ENCODE data around the gene ZFP2.
A peak's percentile ranks its signal among the peaks of the same experiment; 100 is the strongest.
"Not testable (repeated sequence)": the region's sequence is repeated elsewhere in the genome, so short reads cannot be mapped to it uniquely, and the experiment has no call there.

ZFP2 gene

GRCh38 chr5:178895615-178896571 lies at the start of gene ZFP2:
ZFP2 (plus strand) TSS chr5:178895913; CDS start chr5:178931314, 35,401 bp downstream.
- no peaks in the 10 kb centered on the region for H3K9me3 ChIP-seq (ENCODE audit: control insufficient read depth, low read depth, low read length)
- H3K27ac ChIP-seq (ENCODE audit: low read length) = no peak within 1 kb of the TSS
- H3K9ac ChIP-seq (ENCODE audit: low read length) = peak within 1 kb of the TSS; percentile 83
- H3K4me1 ChIP-seq (ENCODE audit: control insufficient read depth, low read depth, low read length) = peaks cover 4% of the 10 kb centered on the region
- peak within 1 kb of the TSS; percentile 87 for H3K4me3 ChIP-seq (ENCODE audit: low read length)
- H3K36me3 ChIP-seq (ENCODE audit: control insufficient read depth, low read depth, low read length) = no peaks in the 10 kb centered on the region
- no peaks in the 10 kb centered on the region for H3K27me3 ChIP-seq (ENCODE audit: control insufficient read depth, insufficient read depth, low read length)

GRCh38 chr5:178849316-178849715 lies 46.4 kb upstream of the ZFP2 start:
- Histone ChIP-seq H3K27me3 (ENCODE audit: control insufficient read depth, insufficient read depth, low read length) (no peaks in the 10 kb centered on the region), H3K4me1 (ENCODE audit: control insufficient read depth, low read depth, low read length) (no peaks in the 10 kb centered on the region), H3K36me3 (ENCODE audit: control insufficient read depth, low read depth, low read length) (no peaks in the 10 kb centered on the region), H3K9me3 (ENCODE audit: control insufficient read depth, low read depth, low read length) (no peaks in the 10 kb centered on the region), H3K4me3 (ENCODE audit: low read length) (no peak overlapping the region), H3K27ac (ENCODE audit: low read length) (no peak overlapping the region), H3K9ac (ENCODE audit: low read length) (no peak overlapping the region)

GRCh38 chr5:178851951-178852350 lies 43.8 kb upstream of the ZFP2 start:
- Histone ChIP-seq H3K4me1 (ENCODE audit: control insufficient read depth, low read depth, low read length) (no peaks in the 10 kb centered on the region), H3K27ac (ENCODE audit: low read length) (no peak overlapping the region), H3K9me3 (ENCODE audit: control insufficient read depth, low read depth, low read length) (no peaks in the 10 kb centered on the region), H3K27me3 (ENCODE audit: control insufficient read depth, insufficient read depth, low read length) (no peaks in the 10 kb centered on the region), H3K4me3 (ENCODE audit: low read length) (no peak overlapping the region), H3K36me3 (ENCODE audit: control insufficient read depth, low read depth, low read length) (no peaks in the 10 kb centered on the region), H3K9ac (ENCODE audit: low read length) (no peak overlapping the region)

- Histone ChIP-seq H3K36me3 (ENCODE audit: control insufficient read depth, low read depth, low read length) (no peaks in the 10 kb centered on the region), H3K9ac (ENCODE audit: low read length) (no peak overlapping the region), H3K9me3 (ENCODE audit: control insufficient read depth, low read depth, low read length) (no peaks in the 10 kb centered on the region), H3K4me3 (ENCODE audit: low read length) (no peak overlapping the region), H3K4me1 (ENCODE audit: control insufficient read depth, low read depth, low read length) (no peaks in the 10 kb centered on the region), H3K27me3 (ENCODE audit: control insufficient read depth, insufficient read depth, low read length) (no peaks in the 10 kb centered on the region), H3K27ac (ENCODE audit: low read length) (no peak overlapping the region)
Observed at GRCh38 chr5:178854284-178854683, 41.4 kb upstream of the ZFP2 start.

GRCh38 chr5:178859625-178860521 lies 35.8 kb upstream of the ZFP2 start, which contains the start of gene ZNF354B:
ZNF354B (plus strand) TSS chr5:178859953; CDS start chr5:178861048, 1,095 bp downstream.
- no peak within 1 kb of the TSS for H3K27ac ChIP-seq (ENCODE audit: low read length)
- H3K4me1 ChIP-seq (ENCODE audit: control insufficient read depth, low read depth, low read length) = no peaks in the 10 kb centered on the region
- H3K4me3 ChIP-seq (ENCODE audit: low read length) = peak within 1 kb of the TSS; percentile 65
- peaks cover 5% of the 10 kb centered on the region for H3K36me3 ChIP-seq (ENCODE audit: control insufficient read depth, low read depth, low read length)
- H3K27me3 ChIP-seq (ENCODE audit: control insufficient read depth, insufficient read depth, low read length) = no peaks in the 10 kb centered on the region
- H3K9me3 ChIP-seq (ENCODE audit: control insufficient read depth, low read depth, low read length) = no peaks in the 10 kb centered on the region
- peak within 1 kb of the TSS; percentile 32 for H3K9ac ChIP-seq (ENCODE audit: low read length)

GRCh38 chr5:178860615-178861014 lies 35.1 kb upstream of the ZFP2 start:
- H3K36me3 ChIP-seq (ENCODE audit: control insufficient read depth, low read depth, low read length); H3K27ac ChIP-seq (ENCODE audit: low read length); H3K9me3 ChIP-seq (ENCODE audit: control insufficient read depth, low read depth, low read length); H3K27me3 ChIP-seq (ENCODE audit: control insufficient read depth, insufficient read depth, low read length); H3K4me1 ChIP-seq (ENCODE audit: control insufficient read depth, low read depth, low read length): not testable (repeated sequence)
- peak overlapping the region; percentile 65 for H3K4me3 ChIP-seq (ENCODE audit: low read length)
- peak overlapping the region; percentile 32 for H3K9ac ChIP-seq (ENCODE audit: low read length)

GRCh38 chr5:178861627-178862026 lies 34.1 kb upstream of the ZFP2 start:
- Histone ChIP-seq H3K27me3 (ENCODE audit: control insufficient read depth, insufficient read depth, low read length) (no peaks in the 10 kb centered on the region), H3K4me1 (ENCODE audit: control insufficient read depth, low read depth, low read length) (no peaks in the 10 kb centered on the region), H3K9ac (ENCODE audit: low read length) (no peak overlapping the region), H3K4me3 (ENCODE audit: low read length) (no peak overlapping the region), H3K36me3 (ENCODE audit: control insufficient read depth, low read depth, low read length) (peaks cover 14% of the 10 kb centered on the region), H3K9me3 (ENCODE audit: control insufficient read depth, low read depth, low read length) (no peaks in the 10 kb centered on the region), H3K27ac (ENCODE audit: low read length) (no peak overlapping the region)

GRCh38 chr5:178866946-178867345 lies 28.8 kb upstream of the ZFP2 start:
- H3K36me3 ChIP-seq (ENCODE audit: control insufficient read depth, low read depth, low read length) = peaks cover 45% of the 10 kb centered on the region
- H3K27ac ChIP-seq (ENCODE audit: low read length) = no peak overlapping the region
- no peaks in the 10 kb centered on the region for H3K4me1 ChIP-seq (ENCODE audit: control insufficient read depth, low read depth, low read length)

GRCh38 chr5:178869577-178869976 lies 26.1 kb upstream of the ZFP2 start:
- H3K27me3 ChIP-seq (ENCODE audit: control insufficient read depth, insufficient read depth, low read length) = no peaks in the 10 kb centered on the region
- no peak overlapping the region for H3K27ac ChIP-seq (ENCODE audit: low read length)
- no peaks in the 10 kb centered on the region for H3K4me1 ChIP-seq (ENCODE audit: control insufficient read depth, low read depth, low read length)
- no peak overlapping the region for H3K4me3 ChIP-seq (ENCODE audit: low read length)
- H3K36me3 ChIP-seq (ENCODE audit: control insufficient read depth, low read depth, low read length) = peaks cover 44% of the 10 kb centered on the region
- H3K9ac ChIP-seq (ENCODE audit: low read length) = no peak overlapping the region
- no peaks in the 10 kb centered on the region for H3K9me3 ChIP-seq (ENCODE audit: control insufficient read depth, low read depth, low read length)

More at GRCh38 chr5:178866946-178867345, 28.8 kb upstream of the ZFP2 start:
- Histone ChIP-seq H3K9me3 (ENCODE audit: control insufficient read depth, low read depth, low read length) (no peaks in the 10 kb centered on the region), H3K9ac (ENCODE audit: low read length) (no peak overlapping the region), H3K4me3 (ENCODE audit: low read length) (no peak overlapping the region), H3K27me3 (ENCODE audit: control insufficient read depth, insufficient read depth, low read length) (no peaks in the 10 kb centered on the region)

- no peak overlapping the region for H3K4me3 ChIP-seq (ENCODE audit: low read length)
- H3K9me3 ChIP-seq (ENCODE audit: control insufficient read depth, low read depth, low read length) = no peaks in the 10 kb centered on the region
- no peak overlapping the region for H3K9ac ChIP-seq (ENCODE audit: low read length)
- H3K4me1 ChIP-seq (ENCODE audit: control insufficient read depth, low read depth, low read length) = no peaks in the 10 kb centered on the region
- H3K36me3 ChIP-seq (ENCODE audit: control insufficient read depth, low read depth, low read length) = peaks cover 49% of the 10 kb centered on the region
- no peaks in the 10 kb centered on the region for H3K27me3 ChIP-seq (ENCODE audit: control insufficient read depth, insufficient read depth, low read length)
- H3K27ac ChIP-seq (ENCODE audit: low read length) = no peak overlapping the region
Observed at GRCh38 chr5:178870411-178870810, 25.3 kb upstream of the ZFP2 start.

GRCh38 chr5:178872302-178872701 lies 23.4 kb upstream of the ZFP2 start:
- Histone ChIP-seq H3K9me3 (ENCODE audit: control insufficient read depth, low read depth, low read length) (peaks cover 8% of the 10 kb centered on the region), H3K27ac (ENCODE audit: low read length) (no peak overlapping the region), H3K9ac (ENCODE audit: low read length) (no peak overlapping the region)

More at GRCh38 chr5:178872302-178872701, 23.4 kb upstream of the ZFP2 start:
- Histone ChIP-seq H3K4me3 (ENCODE audit: low read length) (no peak overlapping the region), H3K4me1 (ENCODE audit: control insufficient read depth, low read depth, low read length) (no peaks in the 10 kb centered on the region), H3K27me3 (ENCODE audit: control insufficient read depth, insufficient read depth, low read length) (no peaks in the 10 kb centered on the region), H3K36me3 (ENCODE audit: control insufficient read depth, low read depth, low read length) (peaks cover 37% of the 10 kb centered on the region)
